Spleen (tissue), 7 donors: ENCODE results near the gene HAUS7.

ENCODE experiments used
- POLR2A ChIP-seq, 3 donors: fragments of 450-650 bp; IDR thresholded peaks; one replicate each; pipeline ENCODE4 v1.5.1; 2017; ENCODE audit warnings: antibody characterized with exemption in 3 of 3, mild to moderate bottlenecking in 1 of 3
- POLR2AphosphoS5 ChIP-seq, 3 donors: sonication (generic); formaldehyde crosslinking; IDR thresholded peaks; one replicate each; pipeline ENCODE4 v1.5.1; 2017; ENCODE audit warnings: antibody characterized with exemption in 3 of 3
- TF ChIP-seq, protein P1 (sequence below), 11 experiments: fragments of 200-600 bp in 7 of 11; fragments of 450-650 bp in 4 of 11; sonication (generic) in 4 of 11; IDR thresholded peaks in 8 of 11; conservative IDR thresholded peaks in 3 of 11; 1 replicate in 7 of 11; 2 replicates in 4 of 11; pipeline versions ENCODE4 v1.4.0 to v1.8.0; 2016 to 2021; ENCODE audit warnings: antibody characterized with exemption in 11 of 11, inconsistent platforms in 4 of 11, mild to moderate bottlenecking in 1 of 11
- donor health status: DM: no; HTN: no; CAD: no; lungs with moderate emphysema.
- donor health status: DM: no; HTN: no; CAD: no.
- donor health status: DM: no; HTN: no; CAD: no.

GRCh38 chrX:153439977-153440376, 30.4 kb downstream of the HAUS7 start:
- no peak for TF ChIP-seq POLR2A (IDR thresholded peaks at IDR 0.05)
- TF ChIP-seq, protein P1, sequence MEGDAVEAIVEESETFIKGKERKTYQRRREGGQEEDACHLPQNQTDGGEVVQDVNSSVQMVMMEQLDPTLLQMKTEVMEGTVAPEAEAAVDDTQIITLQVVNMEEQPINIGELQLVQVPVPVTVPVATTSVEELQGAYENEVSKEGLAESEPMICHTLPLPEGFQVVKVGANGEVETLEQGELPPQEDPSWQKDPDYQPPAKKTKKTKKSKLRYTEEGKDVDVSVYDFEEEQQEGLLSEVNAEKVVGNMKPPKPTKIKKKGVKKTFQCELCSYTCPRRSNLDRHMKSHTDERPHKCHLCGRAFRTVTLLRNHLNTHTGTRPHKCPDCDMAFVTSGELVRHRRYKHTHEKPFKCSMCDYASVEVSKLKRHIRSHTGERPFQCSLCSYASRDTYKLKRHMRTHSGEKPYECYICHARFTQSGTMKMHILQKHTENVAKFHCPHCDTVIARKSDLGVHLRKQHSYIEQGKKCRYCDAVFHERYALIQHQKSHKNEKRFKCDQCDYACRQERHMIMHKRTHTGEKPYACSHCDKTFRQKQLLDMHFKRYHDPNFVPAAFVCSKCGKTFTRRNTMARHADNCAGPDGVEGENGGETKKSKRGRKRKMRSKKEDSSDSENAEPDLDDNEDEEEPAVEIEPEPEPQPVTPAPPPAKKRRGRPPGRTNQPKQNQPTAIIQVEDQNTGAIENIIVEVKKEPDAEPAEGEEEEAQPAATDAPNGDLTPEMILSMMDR (IDR thresholded peaks at IDR 0.05 in 8 of 11, conservative IDR thresholded peaks at IDR 0.05 in 3 of 11), result no peak
- no peak for TF ChIP-seq POLR2AphosphoS5 (IDR thresholded peaks at IDR 0.05)
